Activated T-cell treated with anti-CD3 and anti-CD28 coated beads, Interleukin-2, amount 50 U/mL, for 24 hours (primary cell): ENCODE measurements around the gene CAMK2B.

Experiments
- DNase-seq: peaks from one replicate; pipeline ENCODE4 v3.0.0-alpha.2; 2020
- H3K27ac Mint-ChIP-seq: 2 replicates; pipeline ENCODE4 v1.8.0; 2020; ENCODE audit warnings: mild to moderate bottlenecking, mixed read lengths
- H3K27me3 Mint-ChIP-seq: 2 replicates; pipeline ENCODE4 v1.8.0; 2020; ENCODE audit warnings: mixed read lengths
- H3K36me3 Mint-ChIP-seq: 2 replicates; pipeline ENCODE4 v1.8.0; 2020; ENCODE audit warnings: low read depth, mixed read lengths
- H3K4me1 Mint-ChIP-seq: 2 replicates; pipeline ENCODE4 v1.8.0; 2020; ENCODE audit warnings: low read depth, mixed read lengths
- H3K4me3 Mint-ChIP-seq: 2 replicates; pipeline ENCODE4 v1.8.0; 2020; ENCODE audit warnings: mild to moderate bottlenecking, moderate library complexity, mixed read lengths
- H3K9me3 Mint-ChIP-seq: 2 replicates; pipeline ENCODE4 v1.8.0; 2020; ENCODE audit warnings: mixed read lengths

CAMK2B gene

DNA sequence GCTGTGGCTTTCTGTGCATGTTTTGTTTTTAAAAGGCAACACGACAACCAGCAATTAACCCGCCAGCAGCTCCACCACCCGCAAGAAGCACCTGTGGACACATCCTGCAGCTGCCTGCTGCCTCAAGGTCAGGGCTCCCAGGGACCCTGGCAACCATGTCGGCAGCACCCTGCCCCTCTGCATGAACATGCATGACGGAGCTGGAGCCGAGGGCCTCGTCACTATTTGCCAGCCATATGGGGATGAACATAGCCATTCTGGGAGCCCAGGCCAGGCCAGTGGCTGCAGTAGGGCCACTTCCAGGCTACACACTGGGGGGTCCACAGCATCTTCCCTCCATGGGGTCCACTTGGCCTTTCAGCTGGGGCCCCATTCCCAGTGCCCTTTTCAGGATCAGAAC lies 52.9 kb downstream of the CAMK2B start:
- Mint-ChIP-seq H3K4me1 (no peaks in the 10 kb centered on the region), H3K27ac (no peak overlapping the region), H3K36me3 (no peaks in the 10 kb centered on the region), H3K27me3 (no peaks in the 10 kb centered on the region), H3K4me3 (no peak overlapping the region), H3K9me3 (no peaks in the 10 kb centered on the region)
- no peak for DNase-seq

DNA sequence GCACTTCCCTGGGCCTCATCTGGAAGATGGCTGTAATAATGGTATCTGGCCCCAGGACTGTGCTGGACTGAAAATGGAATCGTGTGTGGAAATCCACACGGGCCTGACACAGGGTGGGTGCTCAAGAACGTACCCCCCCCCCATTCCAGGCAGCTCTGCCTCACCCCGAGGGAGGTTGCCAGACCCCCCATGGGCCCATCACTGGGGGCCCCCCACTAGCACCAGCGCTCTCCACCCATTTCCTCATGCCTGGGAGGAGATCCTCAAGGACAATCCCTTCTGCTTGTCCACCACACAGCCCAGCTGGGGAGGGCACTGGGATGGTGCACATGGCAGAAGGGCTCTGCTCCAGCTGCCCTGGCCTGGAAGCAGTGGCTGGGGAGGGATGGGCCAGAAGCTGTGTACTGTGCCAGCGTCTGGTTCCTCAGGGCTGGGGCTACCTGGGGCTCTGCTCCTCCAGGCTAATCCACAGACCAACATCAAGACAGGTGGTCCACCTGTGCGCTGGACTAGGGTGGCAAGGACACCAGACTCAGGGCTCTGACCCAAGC lies 55.4 kb downstream of the CAMK2B start:
- DNase-seq = no peak
- Mint-ChIP-seq H3K9me3 (no peaks in the 10 kb centered on the region), H3K36me3 (no peaks in the 10 kb centered on the region)

DNA sequence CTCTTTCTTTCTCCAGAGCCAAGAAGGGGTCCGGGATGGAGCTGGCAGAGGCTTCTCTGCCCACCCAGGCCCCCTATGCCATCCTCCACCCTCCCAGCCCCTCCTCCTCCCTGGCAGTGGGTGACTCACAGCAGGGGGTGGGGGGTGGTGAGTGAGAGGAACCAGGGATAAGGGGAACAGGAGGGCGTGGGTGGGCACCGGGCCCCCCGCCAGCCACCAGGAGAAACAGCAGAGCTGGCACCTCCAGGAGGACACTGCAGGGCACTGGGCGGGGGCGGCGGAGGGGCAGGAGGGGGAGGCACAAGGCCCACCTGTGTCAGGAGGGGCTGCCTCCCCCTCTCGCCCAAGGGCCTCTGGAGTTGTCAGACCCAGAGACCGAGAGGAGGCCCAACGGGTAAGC lies 56.0 kb downstream of the CAMK2B start:
- H3K9me3 Mint-ChIP-seq = no peaks in the 10 kb centered on the region
- DNase-seq = no peak
- H3K36me3 Mint-ChIP-seq = no peaks in the 10 kb centered on the region
- no peak overlapping the region for H3K27ac Mint-ChIP-seq
- no peak overlapping the region for H3K4me3 Mint-ChIP-seq
- H3K27me3 Mint-ChIP-seq = no peaks in the 10 kb centered on the region
- no peaks in the 10 kb centered on the region for H3K4me1 Mint-ChIP-seq

More for the DNA sequence above, 55.4 kb downstream of the CAMK2B start:
- no peak overlapping the region for H3K27ac Mint-ChIP-seq
- no peaks in the 10 kb centered on the region for H3K27me3 Mint-ChIP-seq
- H3K4me3 Mint-ChIP-seq = no peak overlapping the region
- no peaks in the 10 kb centered on the region for H3K4me1 Mint-ChIP-seq

DNA sequence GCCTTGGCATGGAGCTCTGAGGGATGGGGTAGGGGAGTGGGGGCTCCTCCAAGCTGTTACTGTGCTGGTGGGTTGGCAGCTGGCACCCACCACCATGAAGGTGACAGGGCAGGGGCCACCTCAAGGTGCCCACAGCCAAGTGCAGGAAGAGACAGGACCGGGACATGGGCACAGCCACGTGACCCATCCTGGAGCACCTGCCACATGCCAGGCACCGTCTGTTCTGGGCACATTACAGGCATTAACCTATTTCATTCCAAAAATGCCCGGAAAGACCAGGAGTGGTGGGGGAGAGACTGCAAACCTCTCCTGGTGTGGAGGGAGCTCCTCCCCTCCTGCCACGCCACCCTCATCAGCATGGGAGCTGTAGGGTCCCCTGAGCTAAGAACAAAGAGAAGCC lies 56.7 kb downstream of the CAMK2B start:
- Mint-ChIP-seq H3K27me3 (no peaks in the 10 kb centered on the region), H3K4me1 (peaks cover 2% of the 10 kb centered on the region), H3K27ac (no peak overlapping the region)

DNA sequence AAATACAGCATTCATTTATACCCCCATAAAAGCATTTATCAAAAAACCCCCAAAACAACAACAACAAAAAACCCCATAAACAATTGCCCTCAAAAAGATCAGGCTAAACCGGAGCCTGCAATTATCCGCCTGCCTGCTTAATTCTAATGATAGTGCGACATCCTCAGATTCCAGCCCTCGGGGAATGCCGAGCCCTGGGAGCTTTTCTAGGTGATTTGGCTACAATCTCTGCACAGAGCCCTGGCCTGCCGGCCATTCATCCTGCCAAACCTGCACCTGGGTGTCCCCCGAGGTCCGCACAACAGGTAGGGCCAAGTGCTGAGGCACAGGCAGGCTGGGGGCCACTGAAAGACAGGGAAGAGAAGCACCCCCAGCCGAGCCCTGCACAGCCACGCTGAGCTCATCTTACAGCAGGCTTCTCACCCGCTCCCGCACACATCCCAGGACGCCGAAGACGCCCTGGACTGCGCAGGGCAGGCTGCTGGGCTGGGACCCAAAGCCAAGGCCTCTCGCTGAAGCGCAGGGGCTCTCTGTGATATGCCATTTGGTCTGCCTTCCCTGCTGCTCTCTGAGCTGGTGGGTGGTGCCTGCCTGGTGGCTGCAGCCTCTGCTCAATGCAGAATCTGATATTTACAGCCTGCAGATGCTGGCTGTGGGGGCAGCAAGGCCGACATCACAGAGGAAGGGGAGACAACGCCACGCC lies 57.5 kb downstream of the CAMK2B start:
- peaks cover 2% of the 10 kb centered on the region for H3K4me1 Mint-ChIP-seq
- H3K27me3 Mint-ChIP-seq = no peaks in the 10 kb centered on the region
- no peaks in the 10 kb centered on the region for H3K9me3 Mint-ChIP-seq
- DNase-seq = no peak
- no peak overlapping the region for H3K27ac Mint-ChIP-seq
- H3K4me3 Mint-ChIP-seq = no peak overlapping the region
- no peaks in the 10 kb centered on the region for H3K36me3 Mint-ChIP-seq

More for the DNA sequence above, 56.7 kb downstream of the CAMK2B start:
- H3K9me3 Mint-ChIP-seq = no peaks in the 10 kb centered on the region
- no peak for DNase-seq
- no peak overlapping the region for H3K4me3 Mint-ChIP-seq
- H3K36me3 Mint-ChIP-seq = no peaks in the 10 kb centered on the region

DNA sequence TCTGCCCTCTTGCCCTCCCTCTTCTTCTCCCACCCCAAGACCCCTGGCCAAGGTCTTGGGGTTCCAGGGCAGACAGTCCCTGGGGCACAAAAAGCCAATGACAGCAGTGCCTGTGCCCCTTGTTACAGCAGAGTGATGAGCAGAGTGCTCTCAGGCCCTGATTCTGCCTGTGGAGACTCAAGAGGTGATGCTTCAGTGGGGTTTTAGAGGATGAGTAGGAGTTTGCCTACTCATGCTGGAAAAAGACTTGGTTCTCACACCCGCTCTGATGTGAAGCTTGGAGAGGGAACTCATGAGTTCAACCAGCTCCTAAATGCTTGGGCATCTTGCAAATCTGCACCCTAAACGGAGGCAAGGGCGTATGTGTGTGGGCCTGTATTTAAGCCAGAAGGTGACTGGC lies 58.2 kb downstream of the CAMK2B start:
- no peaks in the 10 kb centered on the region for H3K9me3 Mint-ChIP-seq
- H3K4me3 Mint-ChIP-seq = no peak overlapping the region
- H3K36me3 Mint-ChIP-seq = no peaks in the 10 kb centered on the region
- no peak for DNase-seq
- peaks cover 2% of the 10 kb centered on the region for H3K4me1 Mint-ChIP-seq
- no peaks in the 10 kb centered on the region for H3K27me3 Mint-ChIP-seq
- no peak overlapping the region for H3K27ac Mint-ChIP-seq

DNA sequence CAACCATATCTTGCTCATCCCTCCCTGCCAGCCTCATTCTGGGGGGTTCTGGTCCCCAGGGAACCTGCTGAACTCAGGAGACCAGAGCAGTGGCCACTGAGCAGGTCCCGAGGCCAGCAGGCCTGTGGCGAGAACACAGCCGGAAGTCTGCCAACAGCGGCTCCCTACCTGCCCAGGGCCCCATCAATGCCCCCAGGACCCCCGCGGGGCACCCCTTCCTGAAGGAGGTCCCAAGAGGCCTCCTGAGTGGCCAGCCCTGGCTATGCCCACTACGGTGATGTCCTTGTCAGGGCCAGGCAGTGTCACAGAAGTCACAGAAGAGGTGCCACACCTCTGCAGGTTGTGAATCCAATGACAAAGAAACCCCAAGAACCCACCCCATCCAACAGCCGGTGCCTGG lies 58.9 kb downstream of the CAMK2B start:
- Mint-ChIP-seq H3K9me3 (no peaks in the 10 kb centered on the region), H3K4me1 (peaks cover 2% of the 10 kb centered on the region), H3K27me3 (no peaks in the 10 kb centered on the region), H3K27ac (no peak overlapping the region), H3K4me3 (no peak overlapping the region), H3K36me3 (no peaks in the 10 kb centered on the region)
- DNase-seq = no peak

DNA sequence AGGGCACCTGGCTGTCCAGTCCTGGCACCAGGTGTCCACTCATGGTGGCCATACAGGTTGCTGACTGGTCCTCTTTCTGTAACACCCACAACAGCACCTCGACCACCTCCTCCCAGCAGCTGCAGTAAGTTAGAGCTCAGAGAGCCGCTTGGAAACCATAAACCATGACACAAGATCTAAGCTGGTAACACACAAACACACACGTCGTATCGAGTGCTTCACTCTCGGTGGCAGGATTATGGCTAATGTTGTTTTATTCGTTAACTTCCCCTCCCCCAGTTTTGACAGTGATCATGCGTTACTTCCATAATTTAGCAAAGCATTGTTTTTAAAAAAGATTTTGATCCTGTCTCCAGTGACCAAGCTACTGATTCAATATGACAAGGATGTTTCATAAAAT lies 59.7 kb downstream of the CAMK2B start:
- no peak overlapping the region for H3K4me3 Mint-ChIP-seq
- no peak overlapping the region for H3K27ac Mint-ChIP-seq
- no peak for DNase-seq
- peaks cover 7% of the 10 kb centered on the region for H3K4me1 Mint-ChIP-seq
- no peaks in the 10 kb centered on the region for H3K36me3 Mint-ChIP-seq
- H3K27me3 Mint-ChIP-seq = no peaks in the 10 kb centered on the region
- H3K9me3 Mint-ChIP-seq = no peaks in the 10 kb centered on the region

DNA sequence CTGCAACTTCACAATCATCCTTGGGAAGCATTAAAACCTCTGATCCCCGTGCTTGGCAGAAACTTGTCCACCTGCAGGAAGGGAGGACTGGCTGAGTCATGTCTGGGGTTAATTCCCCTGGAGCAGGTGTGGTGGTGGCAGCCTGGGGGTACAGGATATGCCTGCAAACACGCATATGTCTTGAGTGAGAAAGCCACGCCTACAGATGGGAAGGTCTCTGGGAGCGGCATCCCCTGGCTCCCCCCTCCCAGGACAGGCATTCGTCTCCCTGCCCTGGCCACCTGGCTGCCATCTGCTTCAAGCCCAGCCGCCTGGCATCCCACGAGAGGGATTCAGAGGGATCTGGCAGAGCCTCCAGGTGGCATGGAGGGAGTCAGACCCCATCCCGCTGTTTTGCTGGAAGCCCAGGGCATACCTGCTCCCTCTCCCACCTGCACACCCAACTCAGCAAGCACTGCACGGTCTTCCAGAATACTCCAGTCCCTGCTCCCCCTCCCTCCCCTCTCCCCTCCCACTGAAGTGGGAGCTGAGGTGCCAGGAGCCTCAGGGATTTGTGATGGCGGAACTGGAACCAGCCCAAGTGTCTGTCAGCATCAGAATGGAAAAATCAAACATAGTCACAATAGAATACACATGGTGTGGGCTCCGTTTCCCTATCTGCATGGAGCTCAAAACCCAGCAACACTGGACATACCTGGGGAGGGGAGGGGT lies 61.0 kb downstream of the CAMK2B start:
- Mint-ChIP-seq H3K27ac (no peak overlapping the region), H3K9me3 (no peaks in the 10 kb centered on the region), H3K4me1 (peaks cover 20% of the 10 kb centered on the region), H3K27me3 (no peaks in the 10 kb centered on the region), H3K4me3 (no peak overlapping the region), H3K36me3 (no peaks in the 10 kb centered on the region)
- no peak for DNase-seq

DNA sequence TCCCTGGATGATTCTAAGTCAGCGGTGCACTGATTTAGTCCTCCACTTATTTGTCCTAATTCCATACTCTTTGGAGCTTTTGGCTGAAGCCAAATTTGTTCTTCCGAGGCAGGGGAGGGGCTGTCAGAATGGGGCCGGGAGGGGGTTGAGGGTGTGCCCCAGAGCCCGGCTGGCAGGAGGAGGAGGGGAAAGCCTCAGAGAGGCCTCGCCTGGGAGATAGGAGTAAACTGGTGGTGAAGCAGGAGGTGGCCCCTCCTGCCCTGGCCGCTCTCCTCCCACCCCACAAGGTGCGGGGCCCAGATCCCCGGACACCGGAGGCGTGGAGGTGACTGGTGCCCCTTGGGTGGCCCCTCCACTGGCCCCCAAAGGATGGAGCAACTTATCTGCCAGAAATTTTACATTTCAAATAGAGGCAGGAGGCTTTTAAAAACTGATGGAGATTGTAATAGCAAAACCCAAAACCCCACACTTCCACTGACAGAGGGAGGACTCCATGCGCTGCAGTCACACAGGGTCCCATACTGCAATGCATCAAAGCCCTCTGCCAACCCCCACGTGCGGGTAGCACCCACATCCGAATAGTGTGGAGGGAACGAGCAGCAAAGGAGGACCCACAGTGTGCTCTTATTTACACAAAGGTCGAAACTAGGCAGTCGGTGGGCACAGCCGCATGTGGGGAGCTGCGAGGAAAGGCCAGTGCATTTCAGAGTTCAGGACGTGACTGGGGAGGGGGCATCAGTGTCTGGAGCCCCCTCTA lies 61.9 kb downstream of the CAMK2B start:
- Mint-ChIP-seq H3K36me3 (no peaks in the 10 kb centered on the region), H3K4me1 (peaks cover 27% of the 10 kb centered on the region), H3K27ac (no peak overlapping the region), H3K27me3 (no peaks in the 10 kb centered on the region), H3K4me3 (no peak overlapping the region), H3K9me3 (no peaks in the 10 kb centered on the region)
- DNase-seq = no peak

DNA sequence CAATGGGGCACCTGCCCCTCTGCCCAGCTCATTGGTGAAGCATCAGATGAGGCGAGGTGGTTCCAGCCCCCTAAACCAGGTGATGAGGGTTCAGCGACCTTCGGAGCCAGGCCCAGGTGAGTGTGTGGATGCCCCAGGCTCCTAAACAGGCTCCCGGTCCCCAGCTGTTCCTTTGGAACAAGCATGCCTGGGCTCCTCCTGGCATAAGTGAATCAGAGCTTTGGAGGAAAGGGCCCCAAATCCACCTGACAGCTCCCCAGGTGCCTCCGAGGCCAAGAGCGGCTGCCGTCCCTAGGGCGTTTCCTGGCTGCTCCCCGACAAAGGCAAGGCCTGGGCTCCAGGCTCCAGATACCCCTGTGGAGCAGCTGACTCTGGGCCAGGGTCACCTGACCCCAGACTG lies 63.4 kb downstream of the CAMK2B start:
- Mint-ChIP-seq H3K36me3 (no peaks in the 10 kb centered on the region), H3K4me3 (no peak overlapping the region), H3K4me1 (peaks cover 42% of the 10 kb centered on the region), H3K27me3 (no peaks in the 10 kb centered on the region), H3K27ac (no peak overlapping the region), H3K9me3 (no peaks in the 10 kb centered on the region)
- no peak for DNase-seq

DNA sequence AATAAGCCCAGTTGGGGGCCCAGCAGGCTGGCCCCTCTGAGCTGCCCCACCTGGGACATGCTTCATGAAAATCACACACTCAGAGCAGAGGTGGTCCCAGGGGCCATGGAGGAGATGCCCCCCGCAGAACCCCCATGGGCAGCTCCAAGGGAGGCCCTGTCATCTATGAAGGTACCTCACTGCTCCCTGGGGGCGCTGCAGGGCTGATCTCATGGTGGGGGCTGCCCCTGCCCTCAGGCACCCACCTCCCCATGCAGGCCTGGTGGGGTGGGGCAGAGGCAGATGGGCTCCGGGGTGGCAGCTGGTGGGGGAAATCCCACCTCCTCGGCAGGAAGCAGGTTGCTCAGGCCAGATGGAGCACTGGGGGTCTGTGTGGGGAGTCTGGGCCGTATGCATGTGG lies 64.2 kb downstream of the CAMK2B start:
- Mint-ChIP-seq H3K4me3 (no peak overlapping the region), H3K27me3 (no peaks in the 10 kb centered on the region), H3K4me1 (peaks cover 48% of the 10 kb centered on the region), H3K9me3 (no peaks in the 10 kb centered on the region), H3K36me3 (no peaks in the 10 kb centered on the region), H3K27ac (no peak overlapping the region)
- DNase-seq = no peak

DNA sequence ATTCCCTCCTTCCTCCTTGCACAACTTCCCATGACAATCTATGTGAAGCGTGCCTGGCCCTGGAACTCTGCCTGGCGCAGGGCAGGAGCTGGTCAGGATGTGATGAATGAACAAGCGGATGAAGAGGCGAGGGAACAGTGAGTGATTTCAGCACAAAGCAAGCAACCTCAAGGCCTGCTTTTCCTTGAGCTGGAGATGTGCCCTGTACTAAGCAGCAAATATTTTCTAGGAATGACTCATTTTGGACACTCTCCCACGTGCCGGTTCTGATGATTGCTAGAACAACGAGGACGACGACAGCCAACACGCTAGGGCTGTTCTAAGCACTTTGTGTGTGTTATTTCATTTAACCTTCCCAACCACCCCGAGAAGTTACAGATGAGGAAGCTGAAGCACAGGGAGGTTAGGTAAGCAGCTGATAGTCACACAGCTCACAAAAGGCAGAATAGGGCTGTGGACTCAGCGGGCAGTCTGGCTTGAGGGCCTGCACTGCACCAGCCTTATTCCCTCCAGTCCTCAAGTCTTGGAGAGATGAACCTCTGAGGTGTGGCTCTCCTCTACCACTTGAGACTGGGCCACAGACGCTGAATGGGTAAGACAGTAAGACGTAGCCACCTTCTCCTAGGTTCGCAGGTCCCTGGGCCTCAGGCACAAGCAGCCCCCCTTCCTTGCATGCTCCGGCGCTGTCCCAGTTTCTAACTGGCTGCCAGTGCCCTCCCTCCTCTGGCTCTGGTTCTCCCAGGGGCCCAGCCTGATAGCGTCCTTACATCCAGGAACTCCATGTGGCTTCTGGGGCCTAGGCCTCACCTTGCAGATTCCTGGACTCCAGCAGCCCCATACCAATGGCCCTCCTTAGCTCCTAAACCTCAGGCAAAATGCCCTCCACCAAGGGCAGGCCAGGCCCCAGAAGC lies 65.6 kb downstream of the CAMK2B start:
- Mint-ChIP-seq H3K27me3 (no peaks in the 10 kb centered on the region), H3K9me3 (no peaks in the 10 kb centered on the region), H3K4me3 (no peak overlapping the region), H3K36me3 (no peaks in the 10 kb centered on the region), H3K4me1 (peaks cover 54% of the 10 kb centered on the region), H3K27ac (peak overlapping the region; percentile 89)
- DNase-seq = no peak
